Kidney capillary endothelial cell (primary cell): ENCODE measurements around the gene POM121.
"Not testable (repeated sequence)": the region's sequence is repeated elsewhere in the genome, so short reads cannot be mapped to it uniquely, and the experiment has no call there.

ENCODE experiments used
- DNase-seq: peaks from one replicate; pipeline ENCODE4 v3.0.0-alpha.2; 2018; ENCODE audit warnings: low spot score

The POM121 gene

DNA sequence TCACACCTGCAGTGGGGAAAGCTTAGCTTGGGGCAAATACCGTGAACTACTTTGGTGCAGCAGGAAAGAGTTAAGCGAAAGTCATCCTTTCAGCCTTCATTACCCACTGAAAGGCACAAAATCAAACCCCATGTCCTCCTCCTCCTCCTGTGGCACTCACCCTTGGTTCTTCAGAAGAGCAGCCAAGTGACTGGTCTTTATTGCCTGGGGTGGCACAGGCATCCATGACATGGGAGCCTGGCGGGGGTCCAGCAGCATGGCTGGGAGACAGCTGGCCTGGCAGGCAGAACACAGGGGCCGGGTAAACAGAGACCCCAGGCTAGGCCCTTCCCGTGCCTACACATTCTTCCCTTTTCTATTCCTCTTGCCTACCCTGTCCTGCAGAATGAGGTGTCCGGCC, 24.8 kb downstream of the POM121 start:
- not testable (repeated sequence) for DNase-seq

DNA sequence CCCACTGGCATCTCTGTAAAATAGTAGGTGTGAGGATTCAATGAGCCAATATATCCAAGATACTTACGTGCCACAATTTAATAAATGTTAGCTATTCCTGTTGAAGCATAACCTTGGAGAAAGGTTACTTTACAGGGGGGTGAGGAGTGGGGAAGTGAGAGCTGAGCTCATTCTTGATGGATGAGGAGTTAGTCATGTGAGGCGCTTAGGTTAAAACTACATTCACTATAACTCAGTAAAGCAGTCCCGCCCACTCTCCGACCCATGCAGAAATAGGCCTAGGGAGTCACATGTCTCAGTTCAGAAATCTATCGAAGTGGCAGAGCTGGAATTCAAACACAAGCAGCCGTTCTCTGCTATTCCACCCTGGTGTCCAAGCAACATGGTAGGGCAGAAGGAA, 25.5 kb downstream of the POM121 start:
- not testable (repeated sequence) for DNase-seq

DNA sequence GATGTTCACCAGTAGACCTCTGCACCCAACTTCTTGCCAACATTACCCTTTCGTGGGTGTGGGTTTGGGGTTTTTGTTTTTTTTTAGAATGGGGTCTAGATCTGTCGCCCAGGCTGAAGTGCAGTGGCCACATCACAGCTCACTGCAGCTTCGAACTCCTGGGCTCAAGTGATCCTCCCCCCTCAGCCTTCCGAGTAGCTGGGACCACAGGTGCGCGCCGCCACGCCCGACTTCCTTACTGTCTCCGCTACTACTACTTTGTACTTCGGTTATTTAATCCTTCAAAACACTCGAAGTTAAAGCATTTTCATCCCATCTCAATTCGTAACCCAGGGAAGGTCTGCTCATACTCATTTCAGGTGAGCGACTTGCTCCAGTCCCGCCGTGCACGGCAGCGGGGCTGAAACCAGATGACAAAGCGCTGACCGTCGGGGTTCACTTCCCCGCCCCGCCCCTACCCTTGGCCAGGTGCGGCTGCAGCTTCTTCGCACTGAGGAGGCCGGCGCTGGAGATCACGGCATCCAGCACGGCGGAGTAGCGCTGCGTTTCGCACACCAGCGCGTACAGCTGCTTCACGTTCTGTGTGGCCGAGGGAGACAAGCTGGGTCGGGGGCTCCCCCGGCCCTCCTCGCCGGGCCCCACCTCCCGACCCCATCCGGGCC, 29.1 kb downstream of the POM121 start:
- DNase-seq: not testable (repeated sequence)

- DNase-seq: not testable (repeated sequence)
Measured at GRCh38 chr7:72954563-72955198, 29.8 kb downstream of the POM121 start.

- DNase-seq: not testable (repeated sequence)
Measured at GRCh38 chr7:72960029-72960428, 35.1 kb downstream of the POM121 start.

DNA sequence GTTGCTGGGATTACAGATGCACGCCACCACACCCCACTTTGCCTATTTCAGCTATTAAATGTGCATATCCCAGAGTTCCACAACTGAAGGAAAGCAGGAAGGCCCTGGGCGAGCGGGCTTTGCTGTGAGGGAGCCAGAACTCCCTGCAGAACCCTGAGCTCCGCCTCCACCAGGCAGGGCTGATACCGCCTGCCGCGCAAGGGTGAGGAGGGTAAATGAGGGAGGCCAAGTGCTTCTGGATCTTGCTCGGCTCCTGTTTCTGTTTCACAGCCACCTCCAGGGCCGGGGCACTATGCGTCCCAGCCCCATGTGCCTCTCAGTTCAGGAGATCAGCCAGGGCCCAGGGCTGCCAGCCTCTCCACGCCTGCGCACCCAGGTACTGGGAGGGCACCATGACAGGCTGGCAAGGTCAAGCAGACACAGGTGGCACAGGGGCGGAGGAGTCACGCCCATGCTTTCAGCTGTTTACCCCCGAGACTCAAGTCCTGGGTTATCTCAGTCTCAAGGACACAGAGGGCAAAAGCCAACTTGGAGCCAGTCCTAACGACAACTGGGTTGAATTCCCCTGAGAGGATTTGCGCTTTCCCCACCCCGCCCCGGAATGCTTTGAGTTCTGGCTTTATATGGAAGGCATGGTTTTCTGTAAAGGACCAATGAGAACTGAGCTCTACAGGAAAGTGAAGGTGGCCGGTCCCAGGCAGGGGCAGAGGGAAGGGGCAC, 35.9 kb downstream of the POM121 start:
- DNase-seq: not testable (repeated sequence)

DNA sequence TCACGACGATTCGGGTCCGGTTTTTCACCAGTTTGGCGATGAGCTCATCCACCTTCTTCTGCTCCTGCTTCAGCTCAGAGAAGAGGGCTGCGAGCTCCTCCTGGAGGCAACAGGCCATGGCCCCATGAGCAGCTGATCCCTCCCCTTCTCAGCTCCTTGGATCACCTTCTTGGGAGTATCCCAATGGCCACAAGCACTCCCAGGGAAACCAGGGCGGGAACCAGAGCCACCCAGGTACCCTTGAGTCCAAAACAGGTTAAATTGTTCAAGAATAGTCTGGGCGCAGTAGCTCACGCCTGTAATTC, 36.4 kb downstream of the POM121 start:
- not testable (repeated sequence) for DNase-seq

DNA sequence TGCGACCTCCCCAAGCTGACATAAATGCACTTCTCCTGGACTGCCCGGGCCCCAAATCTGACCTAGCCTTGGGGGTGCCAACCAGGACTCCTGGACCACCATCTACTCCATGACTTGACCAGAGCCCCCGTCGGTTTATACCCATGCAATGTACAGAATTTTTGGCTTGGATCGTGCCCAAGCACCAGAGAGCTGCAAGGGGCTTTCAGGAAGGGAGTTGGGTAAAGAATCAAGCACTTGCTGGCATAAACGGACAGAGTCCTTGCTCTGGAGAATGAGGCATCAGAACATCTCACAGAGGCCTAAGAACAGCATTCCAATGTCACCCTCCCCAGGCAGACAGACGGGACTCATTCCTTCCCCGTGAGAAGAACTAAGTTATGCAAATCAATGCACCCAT, 38.2 kb downstream of the POM121 start:
- not testable (repeated sequence) for DNase-seq

GRCh38 chr7:72965186-72965975, 40.5 kb downstream of the POM121 start:
- DNase-seq: not testable (repeated sequence)

DNA sequence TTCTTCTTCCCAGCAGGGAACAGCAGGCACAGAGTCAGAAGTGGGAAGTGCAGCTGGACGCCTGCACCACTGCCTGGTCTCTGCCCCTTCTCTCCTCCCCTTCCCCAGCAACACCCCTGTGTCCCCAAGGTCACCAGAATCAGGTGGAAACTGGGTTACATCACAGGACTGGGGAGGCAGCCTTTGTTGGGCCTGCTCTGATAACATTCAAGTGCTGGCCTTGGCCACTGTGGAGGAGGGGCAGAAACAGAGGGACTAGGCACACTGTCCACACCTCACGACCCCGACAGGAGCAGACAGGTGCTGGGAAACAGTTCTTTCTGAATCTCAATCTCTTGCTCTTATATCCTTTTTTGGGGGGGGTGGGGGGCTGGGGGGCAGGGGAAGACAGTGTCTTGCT, 42.0 kb downstream of the POM121 start:
- DNase-seq: not testable (repeated sequence)

GRCh38 chr7:72968980-72969516, 44.2 kb downstream of the POM121 start, which contains the start of gene TRIM74:
TSS of gene TRIM74 (minus strand) at chr7:72969466. CDS start at chr7:72966157, 3,309 bp downstream.
- DNase-seq: not testable (repeated sequence)

DNA sequence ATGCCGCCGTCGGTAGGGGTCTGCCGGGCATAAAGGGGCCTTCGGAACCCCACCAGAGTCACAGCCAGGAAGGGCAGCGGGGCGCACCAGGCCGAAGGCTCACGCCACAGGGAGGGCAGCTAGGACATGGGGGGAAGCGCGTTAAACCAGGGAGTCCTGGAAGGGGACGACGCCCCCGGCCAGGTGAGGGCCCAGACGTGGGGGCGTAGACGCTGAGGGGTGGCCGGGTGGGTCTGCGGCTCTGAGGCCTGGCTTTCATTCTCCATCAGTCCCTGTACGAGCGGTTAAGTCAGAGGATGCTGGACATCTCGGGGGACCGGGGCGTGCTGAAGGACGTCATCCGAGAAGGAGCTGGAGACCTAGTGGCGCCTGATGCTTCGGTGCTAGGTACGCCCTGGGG, 44.8 kb downstream of the POM121 start:
- not testable (repeated sequence) for DNase-seq

DNA sequence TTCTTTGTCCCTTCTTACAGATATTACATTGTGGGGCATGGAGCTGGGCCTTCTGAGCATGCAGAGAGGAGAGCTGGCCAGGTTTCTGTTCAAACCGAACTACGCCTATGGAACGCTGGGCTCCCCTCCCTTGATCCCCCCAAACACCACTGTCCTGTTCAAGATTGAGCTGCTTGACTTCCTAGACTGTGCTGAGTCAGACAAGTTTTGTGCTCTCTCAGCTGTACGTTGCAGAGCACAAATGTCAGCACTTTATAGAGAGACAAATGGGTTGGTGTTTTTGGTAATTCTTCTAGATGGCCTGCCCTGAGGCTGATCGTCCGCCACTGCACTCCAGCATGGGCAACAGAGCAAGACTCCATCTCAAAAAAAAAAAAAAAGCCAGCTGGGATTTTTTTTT, 46.6 kb downstream of the POM121 start:
- not testable (repeated sequence) for DNase-seq

DNA sequence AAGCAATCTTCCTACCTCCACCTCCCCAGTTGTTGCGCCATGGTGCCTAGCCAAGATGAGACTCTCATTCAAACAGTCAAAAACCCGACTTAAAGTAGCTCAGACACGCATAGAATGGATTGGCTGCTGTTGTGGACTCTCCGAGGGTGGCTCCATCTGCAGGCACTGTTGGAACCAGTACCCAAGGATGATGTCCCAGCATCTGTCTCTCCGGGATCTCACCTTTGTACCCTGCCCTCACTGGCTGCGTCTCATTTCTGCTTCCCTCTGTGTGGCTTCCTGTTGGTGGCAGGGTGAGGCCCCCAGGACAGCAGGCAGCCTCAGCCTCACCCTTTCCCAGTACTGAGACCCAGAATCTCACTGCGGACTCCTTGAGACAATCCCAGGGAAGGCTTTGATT, 49.9 kb downstream of the POM121 start:
- not testable (repeated sequence) for DNase-seq

DNA sequence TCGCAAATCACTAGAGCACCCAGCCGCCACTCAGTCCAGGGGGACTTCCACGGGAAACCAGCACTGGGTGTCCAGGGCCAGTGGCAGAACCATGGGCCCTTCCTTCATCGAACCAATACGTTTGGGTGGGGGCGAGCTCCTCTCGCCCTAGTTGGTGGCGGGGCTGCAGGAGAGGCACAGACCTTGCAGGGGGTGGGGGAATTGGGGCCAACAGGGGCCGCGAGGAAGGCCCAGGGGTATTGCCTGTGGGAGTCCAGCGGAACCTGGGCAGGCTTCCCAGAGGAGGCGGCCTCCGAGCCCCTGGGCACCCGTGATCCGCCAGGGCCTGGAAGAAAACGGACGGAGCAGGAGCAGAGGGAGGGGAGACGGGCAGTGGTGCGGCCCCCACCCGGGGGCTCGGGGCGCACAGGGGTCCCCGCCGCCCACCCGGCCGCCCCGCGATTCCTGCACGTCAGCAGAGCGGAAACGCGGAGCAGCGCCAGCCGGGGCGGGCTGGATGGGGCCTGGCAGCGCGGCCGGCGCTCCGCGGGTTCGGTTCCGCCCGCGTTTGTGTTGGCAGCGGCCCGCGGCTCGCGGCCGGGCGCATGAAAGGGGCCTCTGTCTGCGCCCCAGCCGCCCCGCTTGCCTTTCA, 50.9 kb downstream of the POM121 start:
- DNase-seq: not testable (repeated sequence)

DNA sequence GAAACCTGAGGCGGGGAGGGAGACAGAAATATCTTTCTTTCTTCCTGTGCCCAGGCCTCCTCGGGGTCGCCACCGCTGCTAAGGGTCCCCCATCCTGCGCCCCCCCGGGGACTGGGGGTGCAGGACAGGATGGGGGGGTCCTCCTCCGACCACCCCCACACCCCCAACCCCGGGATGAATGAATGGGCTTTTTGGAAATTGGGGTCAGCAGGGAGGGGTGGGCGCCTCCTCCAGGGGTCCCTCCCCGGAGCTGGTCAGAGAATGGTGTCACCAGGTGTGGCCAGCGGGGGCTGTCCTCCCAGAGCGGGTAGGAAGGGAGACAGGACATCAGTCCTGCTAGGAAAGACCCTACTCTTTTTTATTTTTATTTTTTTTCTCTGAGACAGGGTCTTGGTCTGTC, 51.5 kb downstream of the POM121 start:
- not testable (repeated sequence) for DNase-seq

- DNase-seq: not testable (repeated sequence)
Measured at GRCh38 chr7:72980382-72980781, 55.5 kb downstream of the POM121 start.

DNA sequence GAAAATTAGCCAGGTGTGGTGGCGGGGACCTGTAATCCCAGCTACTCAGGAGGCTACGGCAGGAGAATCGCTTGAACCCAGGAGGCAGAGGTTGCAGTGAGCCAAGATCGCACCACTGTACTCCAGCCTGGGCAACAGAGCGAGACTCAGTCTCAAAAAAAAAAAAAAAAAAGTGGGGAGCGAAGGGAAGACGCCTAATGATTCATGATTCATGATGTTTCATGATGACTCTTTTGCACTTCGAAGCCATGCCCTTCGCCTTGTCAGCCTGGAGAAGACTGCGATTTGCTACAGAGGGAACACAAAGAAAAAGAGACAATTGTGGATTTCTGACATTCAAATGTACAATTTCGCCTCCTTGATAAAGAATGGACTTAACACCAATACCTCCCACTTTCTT, 57.2 kb downstream of the POM121 start:
- not testable (repeated sequence) for DNase-seq

DNA sequence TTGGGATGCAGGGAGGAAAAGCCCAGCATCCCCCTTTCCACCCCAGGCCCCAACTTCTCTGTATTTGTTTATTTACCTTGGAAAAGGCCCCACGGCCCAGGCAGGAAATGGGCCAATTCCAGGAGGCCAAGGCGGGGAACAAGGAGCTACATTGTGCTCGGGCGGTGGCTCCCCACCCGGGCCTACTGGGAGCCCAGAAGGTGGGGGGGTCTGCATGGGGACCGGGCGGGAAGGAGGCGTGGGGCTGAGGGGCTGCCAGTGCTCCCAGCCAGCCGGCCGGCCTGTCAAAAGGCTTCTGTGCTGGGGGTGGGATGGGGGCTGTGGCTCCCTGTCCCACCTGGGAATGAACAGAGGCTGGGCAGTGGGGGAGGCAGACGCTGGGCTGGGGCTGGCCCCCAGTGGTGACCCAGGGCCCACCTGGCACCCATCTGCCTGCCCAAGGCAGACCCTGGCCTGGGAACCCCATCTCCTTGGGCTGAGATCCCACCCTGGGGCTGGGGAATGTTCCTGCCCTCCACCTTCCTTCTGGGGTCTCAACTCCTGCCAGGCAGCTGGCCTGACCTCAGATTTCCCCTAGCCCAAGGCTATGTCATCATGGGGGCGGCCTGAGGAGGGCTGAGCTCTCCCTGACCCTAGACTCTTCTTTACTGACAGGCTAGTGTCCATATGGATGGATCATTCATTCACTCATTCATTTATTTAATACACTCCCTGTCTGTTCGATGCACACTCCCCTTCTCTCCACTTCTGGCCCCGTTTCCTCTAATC, 65.4 kb downstream of the POM121 start:
- not testable (repeated sequence) for DNase-seq

GRCh38 chr7:72995484-72995883, 70.6 kb downstream of the POM121 start:
- not testable (repeated sequence) for DNase-seq

DNA sequence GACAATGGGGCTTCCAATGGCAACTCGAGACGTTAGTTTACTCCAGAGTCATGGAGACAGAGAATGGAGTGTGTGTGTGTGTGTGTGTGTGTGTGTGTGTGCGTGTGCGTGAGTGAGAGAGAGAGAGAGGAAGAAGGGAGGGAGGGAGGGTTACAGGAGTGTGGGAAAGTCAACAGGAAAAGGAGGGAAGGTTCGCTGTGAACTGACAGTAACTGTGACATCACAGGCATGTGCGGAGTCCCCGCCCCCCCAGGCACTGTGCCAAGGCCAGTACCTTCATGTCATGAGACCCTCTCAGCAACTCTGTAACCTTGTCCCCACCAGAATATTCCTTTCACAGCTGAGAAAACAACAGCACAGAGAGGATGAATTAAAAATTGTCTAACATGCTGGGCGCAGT, 72.6 kb downstream of the POM121 start:
- DNase-seq: not testable (repeated sequence)
